Tibial nerve (tissue), 4 donors: ENCODE results near the gene GPR63.

Source experiments
- EP300 ChIP-seq, 2 donors: sonication (generic); formaldehyde crosslinking; IDR thresholded peaks; one replicate each; pipeline ENCODE4 v1.6.1; 2017; ENCODE audit warnings: antibody characterized with exemption in 2 of 2, mild to moderate bottlenecking in 1 of 2
- POLR2A ChIP-seq, 2 donors: fragments of 450-650 bp; IDR thresholded peaks; one replicate each; pipeline ENCODE4 v1.6.1; 2017; ENCODE audit warnings: antibody characterized with exemption in 2 of 2, mild to moderate bottlenecking in 2 of 2, moderate library complexity in 2 of 2
- TF ChIP-seq, protein P1 (sequence below), 5 experiments: fragments of 200-600 bp in 3 of 5; fragments of 450-650 bp in 2 of 5; sonication (generic) in 3 of 5; IDR thresholded peaks; one replicate each; pipeline ENCODE4 v1.5.1; 2016 to 2019; ENCODE audit warnings: antibody characterized with exemption in 5 of 5, mild to moderate bottlenecking in 3 of 5, moderate library complexity in 2 of 5

DNA sequence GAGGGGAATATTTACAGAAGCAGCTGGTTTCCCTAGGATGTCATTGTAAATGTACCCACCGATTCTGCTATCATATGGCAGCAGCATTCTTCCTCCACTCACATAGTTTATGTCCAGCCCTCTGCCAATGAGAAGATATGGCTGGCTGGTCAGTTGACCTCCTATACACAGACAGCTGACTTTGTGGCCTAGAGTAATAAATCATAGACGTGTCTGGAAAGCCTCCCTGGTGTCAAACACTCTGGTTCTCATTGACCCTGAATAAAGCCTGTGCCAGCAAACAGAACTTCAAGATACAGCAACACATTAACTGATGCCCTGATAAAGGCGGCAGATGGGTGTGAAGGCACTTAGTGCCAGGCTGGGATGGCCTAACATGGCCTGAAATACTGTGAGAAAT is 52.6 kb downstream of the GPR63 start:
- TF ChIP-seq, protein P1, sequence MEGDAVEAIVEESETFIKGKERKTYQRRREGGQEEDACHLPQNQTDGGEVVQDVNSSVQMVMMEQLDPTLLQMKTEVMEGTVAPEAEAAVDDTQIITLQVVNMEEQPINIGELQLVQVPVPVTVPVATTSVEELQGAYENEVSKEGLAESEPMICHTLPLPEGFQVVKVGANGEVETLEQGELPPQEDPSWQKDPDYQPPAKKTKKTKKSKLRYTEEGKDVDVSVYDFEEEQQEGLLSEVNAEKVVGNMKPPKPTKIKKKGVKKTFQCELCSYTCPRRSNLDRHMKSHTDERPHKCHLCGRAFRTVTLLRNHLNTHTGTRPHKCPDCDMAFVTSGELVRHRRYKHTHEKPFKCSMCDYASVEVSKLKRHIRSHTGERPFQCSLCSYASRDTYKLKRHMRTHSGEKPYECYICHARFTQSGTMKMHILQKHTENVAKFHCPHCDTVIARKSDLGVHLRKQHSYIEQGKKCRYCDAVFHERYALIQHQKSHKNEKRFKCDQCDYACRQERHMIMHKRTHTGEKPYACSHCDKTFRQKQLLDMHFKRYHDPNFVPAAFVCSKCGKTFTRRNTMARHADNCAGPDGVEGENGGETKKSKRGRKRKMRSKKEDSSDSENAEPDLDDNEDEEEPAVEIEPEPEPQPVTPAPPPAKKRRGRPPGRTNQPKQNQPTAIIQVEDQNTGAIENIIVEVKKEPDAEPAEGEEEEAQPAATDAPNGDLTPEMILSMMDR (IDR thresholded peaks at IDR 0.05): no peak
- TF ChIP-seq POLR2A (IDR thresholded peaks at IDR 0.05) (no peak), EP300 (IDR thresholded peaks at IDR 0.05) (no peak)
